ENCODE data around the gene PPP1CA.

PPP1CA gene

GRCh38 chr11:67406969-67407687 is 5.5 kb upstream of the PPP1CA start:
- Histone ChIP-seq H4K91ac (ENCODE audit: low read length) (no peak overlapping the region), H3K27ac (ENCODE audit: low read length, poor library complexity, severe bottlenecking) (no peak overlapping the region), H3K9me3 (ENCODE audit: control insufficient read depth, low read length) (no peaks in the 10 kb centered on the region), H2BK12ac (ENCODE audit: low read length in 2 of 2) (no peak overlapping the region), H3K4me1 (ENCODE audit: control insufficient read depth, insufficient read depth, low read depth, low read length) (peaks cover 10% of the 10 kb centered on the region), H3K18ac (ENCODE audit: low read depth in 1 of 2, low read length in 2 of 2) (no peak overlapping the region), H3K23ac (ENCODE audit: low read length in 2 of 2) (no peak overlapping the region), H3K36me3 (ENCODE audit: control insufficient read depth in 1 of 2, insufficient read depth in 2 of 2, low read depth in 1 of 2, low read length in 2 of 2) (no peaks in the 10 kb centered on the region), H2BK120ac (ENCODE audit: low read depth, low read length) (no peak overlapping the region), H3K4ac (ENCODE audit: low read depth in 1 of 2, low read length in 2 of 2) (no peak overlapping the region), H3K4me2 (ENCODE audit: low read length, poor library complexity, severe bottlenecking) (no peak overlapping the region), H2AFZ (ENCODE audit: low read depth, low read length) (no peak overlapping the region), H2BK5ac (ENCODE audit: low read depth, low read length, poor library complexity, severe bottlenecking) (no peak overlapping the region), H3K4me3 (ENCODE audit: insufficient read depth in 1 of 2, low read depth in 1 of 2, low read length in 2 of 2) (no peak overlapping the region), H3K14ac (ENCODE audit: low read length in 2 of 2) (no peak overlapping the region), H2AK5ac (ENCODE audit: low read length, severe bottlenecking) (no peak overlapping the region), H2BK15ac (ENCODE audit: low read depth, poor library complexity, severe bottlenecking) (no peak overlapping the region), H3K79me1 (replicated peaks; ENCODE audit: low read length, poor library complexity, severe bottlenecking) (no peaks in the 10 kb centered on the region), H4K8ac (ENCODE audit: low read length) (no peak overlapping the region), H3K27me3 (ENCODE audit: control insufficient read depth in 1 of 2, insufficient read depth in 1 of 2, low read length in 2 of 2) (peaks cover 25 to 62% of the 10 kb centered on the region in 2 experiments), H3K9ac (ENCODE audit: low read length) (no peak overlapping the region)
- 70% methylated on average over 12 of the region's 12 CpGs for WGBS
- no peak for DNase-seq

GRCh38 chr11:67406420-67406968 is 4.8 kb upstream of the PPP1CA start:
- Histone ChIP-seq H3K23ac (ENCODE audit: low read length in 2 of 2) (no peak overlapping the region), H3K9me3 (ENCODE audit: control insufficient read depth, low read length) (no peaks in the 10 kb centered on the region), H3K4me2 (ENCODE audit: low read length, poor library complexity, severe bottlenecking) (no peak overlapping the region), H3K14ac (ENCODE audit: low read length in 2 of 2) (no peak overlapping the region), H3K36me3 (ENCODE audit: control insufficient read depth in 1 of 2, insufficient read depth in 2 of 2, low read depth in 1 of 2, low read length in 2 of 2) (no peaks in the 10 kb centered on the region), H3K27ac (ENCODE audit: low read length, poor library complexity, severe bottlenecking) (no peak overlapping the region), H3K4ac (ENCODE audit: low read depth in 1 of 2, low read length in 2 of 2) (no peak overlapping the region), H3K79me1 (replicated peaks; ENCODE audit: low read length, poor library complexity, severe bottlenecking) (no peaks in the 10 kb centered on the region), H2BK120ac (ENCODE audit: low read depth, low read length) (no peak overlapping the region), H4K8ac (ENCODE audit: low read length) (no peak overlapping the region), H3K27me3 (ENCODE audit: control insufficient read depth in 1 of 2, insufficient read depth in 1 of 2, low read length in 2 of 2) (peaks cover 19 to 56% of the 10 kb centered on the region in 2 experiments), H2BK12ac (ENCODE audit: low read length in 2 of 2) (peak overlapping the region in 1 of 2 experiments; percentile 10), H2BK5ac (ENCODE audit: low read depth, low read length, poor library complexity, severe bottlenecking) (no peak overlapping the region), H2BK15ac (ENCODE audit: low read depth, poor library complexity, severe bottlenecking) (no peak overlapping the region), H3K18ac (ENCODE audit: low read depth in 1 of 2, low read length in 2 of 2) (no peak overlapping the region), H2AFZ (ENCODE audit: low read depth, low read length) (no peak overlapping the region), H4K91ac (ENCODE audit: low read length) (no peak overlapping the region), H3K9ac (ENCODE audit: low read length) (no peak overlapping the region), H2AK5ac (ENCODE audit: low read length, severe bottlenecking) (no peak overlapping the region), H3K4me1 (ENCODE audit: control insufficient read depth, insufficient read depth, low read depth, low read length) (peaks cover 11% of the 10 kb centered on the region), H3K4me3 (ENCODE audit: insufficient read depth in 1 of 2, low read depth in 1 of 2, low read length in 2 of 2) (no peak overlapping the region)
- no peak for DNase-seq
- WGBS, result 84% methylated on average over 13 of the region's 18 CpGs

GRCh38 chr11:67405688-67406339 is 4.2 kb upstream of the PPP1CA start:
- Histone ChIP-seq H3K79me1 (replicated peaks; ENCODE audit: low read length, poor library complexity, severe bottlenecking) (no peaks in the 10 kb centered on the region), H3K9me3 (ENCODE audit: control insufficient read depth, low read length) (no peaks in the 10 kb centered on the region), H2AFZ (ENCODE audit: low read depth, low read length) (no peak overlapping the region)

DNA sequence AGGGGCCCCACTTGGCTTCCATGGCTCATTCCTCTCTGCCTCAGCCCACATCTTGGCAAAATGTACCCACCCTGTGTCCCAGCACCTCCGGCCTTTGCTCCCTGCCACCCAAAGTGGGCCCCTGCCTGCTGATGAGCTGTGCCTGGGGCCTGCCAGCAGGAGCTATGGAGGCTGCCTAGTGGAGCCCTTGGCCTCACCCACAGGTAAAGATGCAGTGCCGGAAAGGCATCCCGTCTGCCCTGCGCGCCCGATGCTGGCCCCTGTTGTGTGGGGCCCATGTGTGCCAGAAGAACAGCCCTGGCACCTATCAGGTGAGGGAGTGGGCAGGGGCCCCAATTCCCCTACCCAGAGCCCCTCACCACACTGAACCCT is 3.5 kb upstream of the PPP1CA start:
- H3K36me3 ChIP-seq (ENCODE audit: control insufficient read depth in 1 of 2, insufficient read depth in 2 of 2, low read depth in 1 of 2, low read length in 2 of 2), result peaks cover 3 to 5% of the 10 kb centered on the region in 2 experiments
- H3K27me3 ChIP-seq (ENCODE audit: control insufficient read depth in 1 of 2, insufficient read depth in 1 of 2, low read length in 2 of 2), result peaks cover 6 to 43% of the 10 kb centered on the region in 2 experiments
- no peak overlapping the region for H3K9ac ChIP-seq (ENCODE audit: low read length)
- WGBS, result 100% methylated on average over 6 of the region's 6 CpGs
- peak overlapping the region; percentile 9 for H4K91ac ChIP-seq (ENCODE audit: low read length)
- H3K4me3 ChIP-seq (ENCODE audit: insufficient read depth in 1 of 2, low read depth in 1 of 2, low read length in 2 of 2), result no peak overlapping the region
- H3K79me1 ChIP-seq (replicated peaks; ENCODE audit: low read length, poor library complexity, severe bottlenecking), result no peaks in the 10 kb centered on the region
- H3K27ac ChIP-seq (ENCODE audit: low read length, poor library complexity, severe bottlenecking), result no peak overlapping the region
- H3K14ac ChIP-seq (ENCODE audit: low read length in 2 of 2), result no peak overlapping the region
- no peak overlapping the region for H2BK120ac ChIP-seq (ENCODE audit: low read depth, low read length)
- H2AK5ac ChIP-seq (ENCODE audit: low read length, severe bottlenecking), result no peak overlapping the region
- no peak overlapping the region for H2BK15ac ChIP-seq (ENCODE audit: low read depth, poor library complexity, severe bottlenecking)
- H3K23ac ChIP-seq (ENCODE audit: low read length in 2 of 2), result no peak overlapping the region
- H3K4ac ChIP-seq (ENCODE audit: low read depth in 1 of 2, low read length in 2 of 2), result no peak overlapping the region
- DNase-seq, result no peak
- peak overlapping the region in 1 of 2 experiments; percentile 1 for H3K18ac ChIP-seq (ENCODE audit: low read depth in 1 of 2, low read length in 2 of 2)
- no peak overlapping the region for H4K8ac ChIP-seq (ENCODE audit: low read length)
- no peaks in the 10 kb centered on the region for H3K9me3 ChIP-seq (ENCODE audit: control insufficient read depth, low read length)
- peaks cover 18% of the 10 kb centered on the region for H3K4me1 ChIP-seq (ENCODE audit: control insufficient read depth, insufficient read depth, low read depth, low read length)
- H2BK5ac ChIP-seq (ENCODE audit: low read depth, low read length, poor library complexity, severe bottlenecking), result no peak overlapping the region
- H3K4me2 ChIP-seq (ENCODE audit: low read length, poor library complexity, severe bottlenecking), result no peak overlapping the region
- no peak overlapping the region for H2AFZ ChIP-seq (ENCODE audit: low read depth, low read length)
- no peak overlapping the region for H2BK12ac ChIP-seq (ENCODE audit: low read length in 2 of 2)

More at GRCh38 chr11:67405688-67406339, 4.2 kb upstream of the PPP1CA start:
- Histone ChIP-seq H2BK15ac (ENCODE audit: low read depth, poor library complexity, severe bottlenecking) (no peak overlapping the region), H3K27me3 (ENCODE audit: control insufficient read depth in 1 of 2, insufficient read depth in 1 of 2, low read length in 2 of 2) (peaks cover 12 to 49% of the 10 kb centered on the region in 2 experiments), H3K14ac (ENCODE audit: low read length in 2 of 2) (no peak overlapping the region), H4K91ac (ENCODE audit: low read length) (no peak overlapping the region), H2BK120ac (ENCODE audit: low read depth, low read length) (no peak overlapping the region), H3K4me1 (ENCODE audit: control insufficient read depth, insufficient read depth, low read depth, low read length) (peaks cover 12% of the 10 kb centered on the region), H3K9ac (ENCODE audit: low read length) (no peak overlapping the region), H2AK5ac (ENCODE audit: low read length, severe bottlenecking) (no peak overlapping the region), H3K36me3 (ENCODE audit: control insufficient read depth in 1 of 2, insufficient read depth in 2 of 2, low read depth in 1 of 2, low read length in 2 of 2) (no peaks in the 10 kb centered on the region), H2BK12ac (ENCODE audit: low read length in 2 of 2) (peak overlapping the region in 1 of 2 experiments; percentile 23), H3K4me3 (ENCODE audit: insufficient read depth in 1 of 2, low read depth in 1 of 2, low read length in 2 of 2) (no peak overlapping the region), H2BK5ac (ENCODE audit: low read depth, low read length, poor library complexity, severe bottlenecking) (no peak overlapping the region), H3K4me2 (ENCODE audit: low read length, poor library complexity, severe bottlenecking) (no peak overlapping the region), H4K8ac (ENCODE audit: low read length) (no peak overlapping the region), H3K4ac (ENCODE audit: low read depth in 1 of 2, low read length in 2 of 2) (no peak overlapping the region), H3K23ac (ENCODE audit: low read length in 2 of 2) (no peak overlapping the region), H3K27ac (ENCODE audit: low read length, poor library complexity, severe bottlenecking) (no peak overlapping the region), H3K18ac (ENCODE audit: low read depth in 1 of 2, low read length in 2 of 2) (no peak overlapping the region)
- WGBS, result 89% methylated on average over 9 of the region's 9 CpGs
- no peak for DNase-seq

Measured in mesenchymal stem cell (in vitro differentiated cells and primary cell).